Upper lobe of left lung (tissue), 4 donors: ENCODE measurements around the gene CD2AP.

Experiments
- POLR2A ChIP-seq, 4 donors: fragments of 450-650 bp; IDR thresholded peaks; one replicate each; pipeline ENCODE4 v1.5.1; 2016 to 2017; ENCODE audit warnings: antibody characterized with exemption in 4 of 4, mild to moderate bottlenecking in 2 of 4
- POLR2AphosphoS5 ChIP-seq, 2 donors: sonication (generic); formaldehyde crosslinking; IDR thresholded peaks; one replicate each; pipeline ENCODE4 v1.5.1; 2017; ENCODE audit warnings: antibody characterized with exemption in 2 of 2
- TF ChIP-seq, protein P1 (sequence below), 6 experiments: fragments of 450-650 bp in 4 of 6; fragments of 200-600 bp in 2 of 6; sonication (generic) in 2 of 6; IDR thresholded peaks; one replicate each; pipeline ENCODE4 v1.5.1; 2016 to 2019; ENCODE audit warnings: antibody characterized with exemption in 6 of 6

DNA sequence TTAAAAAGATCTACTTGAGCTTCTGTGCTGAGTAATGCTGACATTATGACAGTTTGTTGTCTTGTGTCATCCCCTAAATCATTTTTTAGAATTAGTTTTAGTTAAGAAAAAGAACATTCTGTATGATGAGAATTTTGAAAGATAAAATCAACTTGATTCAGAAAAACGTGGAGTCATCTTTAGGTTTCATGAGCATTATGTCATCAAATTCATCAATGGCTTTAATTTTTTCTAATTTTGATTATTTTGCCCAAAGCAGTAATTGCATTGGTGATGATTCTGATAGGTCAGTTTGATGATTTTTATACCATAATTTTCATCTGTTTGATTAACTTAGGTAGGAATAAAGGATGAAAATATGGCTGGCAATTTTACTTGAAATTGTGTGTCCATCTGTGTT lies 194.2 kb downstream of the CD2AP start:
- TF ChIP-seq, protein P1, sequence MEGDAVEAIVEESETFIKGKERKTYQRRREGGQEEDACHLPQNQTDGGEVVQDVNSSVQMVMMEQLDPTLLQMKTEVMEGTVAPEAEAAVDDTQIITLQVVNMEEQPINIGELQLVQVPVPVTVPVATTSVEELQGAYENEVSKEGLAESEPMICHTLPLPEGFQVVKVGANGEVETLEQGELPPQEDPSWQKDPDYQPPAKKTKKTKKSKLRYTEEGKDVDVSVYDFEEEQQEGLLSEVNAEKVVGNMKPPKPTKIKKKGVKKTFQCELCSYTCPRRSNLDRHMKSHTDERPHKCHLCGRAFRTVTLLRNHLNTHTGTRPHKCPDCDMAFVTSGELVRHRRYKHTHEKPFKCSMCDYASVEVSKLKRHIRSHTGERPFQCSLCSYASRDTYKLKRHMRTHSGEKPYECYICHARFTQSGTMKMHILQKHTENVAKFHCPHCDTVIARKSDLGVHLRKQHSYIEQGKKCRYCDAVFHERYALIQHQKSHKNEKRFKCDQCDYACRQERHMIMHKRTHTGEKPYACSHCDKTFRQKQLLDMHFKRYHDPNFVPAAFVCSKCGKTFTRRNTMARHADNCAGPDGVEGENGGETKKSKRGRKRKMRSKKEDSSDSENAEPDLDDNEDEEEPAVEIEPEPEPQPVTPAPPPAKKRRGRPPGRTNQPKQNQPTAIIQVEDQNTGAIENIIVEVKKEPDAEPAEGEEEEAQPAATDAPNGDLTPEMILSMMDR (IDR thresholded peaks at IDR 0.05) = no peak
- TF ChIP-seq POLR2A (IDR thresholded peaks at IDR 0.05) (no peak), POLR2AphosphoS5 (IDR thresholded peaks at IDR 0.05) (no peak)
